Coronary artery (tissue), 2 donors: ENCODE results near the gene TOM1L2.
"Not testable (repeated sequence)": the region's sequence is repeated elsewhere in the genome, so short reads cannot be mapped to it uniquely, and the experiment has no call there.

Experiments
- DNase-seq: peaks from one replicate; pipeline ENCODE4 v3.0.0-alpha.2; 2017; ENCODE audit warnings: low spot score
- H3K27ac ChIP-seq, 2 donors: fragments of 200-600 bp; sonication (generic); one replicate each; pipeline ENCODE4 v1.5.1; 2016 to 2019
- H3K4me3 ChIP-seq: fragments of 200-600 bp; sonication (generic); 2 replicates; pipeline ENCODE4 v1.5.1; 2016; ENCODE audit warnings: mild to moderate bottlenecking, moderate library complexity
- TF ChIP-seq, protein P1 (sequence below): fragments of 200-600 bp; sonication (generic); IDR thresholded peaks from one replicate; pipeline ENCODE4 v1.5.1; 2019; ENCODE audit warnings: antibody characterized with exemption

The TOM1L2 gene

DNA sequence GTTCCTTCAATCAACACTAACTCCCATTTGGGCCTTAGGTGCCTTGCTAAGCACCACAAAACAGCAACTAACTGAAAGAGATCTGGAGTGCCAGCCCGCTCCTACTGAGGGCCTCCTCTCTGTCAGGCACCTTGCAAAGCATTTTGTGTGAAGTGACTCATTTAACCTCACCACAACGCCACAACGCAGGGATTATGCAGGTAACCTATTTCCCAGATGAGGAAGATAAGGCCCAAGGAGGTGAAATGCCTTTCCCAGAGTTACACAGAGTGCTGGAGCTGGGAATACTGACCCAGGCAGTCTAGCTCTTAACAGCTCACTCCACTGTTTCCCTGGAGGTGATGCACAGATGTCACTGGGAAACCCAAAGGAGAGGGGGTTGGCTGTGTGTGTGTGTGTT, 33.3 kb upstream of the TOM1L2 start:
- TF ChIP-seq, protein P1, sequence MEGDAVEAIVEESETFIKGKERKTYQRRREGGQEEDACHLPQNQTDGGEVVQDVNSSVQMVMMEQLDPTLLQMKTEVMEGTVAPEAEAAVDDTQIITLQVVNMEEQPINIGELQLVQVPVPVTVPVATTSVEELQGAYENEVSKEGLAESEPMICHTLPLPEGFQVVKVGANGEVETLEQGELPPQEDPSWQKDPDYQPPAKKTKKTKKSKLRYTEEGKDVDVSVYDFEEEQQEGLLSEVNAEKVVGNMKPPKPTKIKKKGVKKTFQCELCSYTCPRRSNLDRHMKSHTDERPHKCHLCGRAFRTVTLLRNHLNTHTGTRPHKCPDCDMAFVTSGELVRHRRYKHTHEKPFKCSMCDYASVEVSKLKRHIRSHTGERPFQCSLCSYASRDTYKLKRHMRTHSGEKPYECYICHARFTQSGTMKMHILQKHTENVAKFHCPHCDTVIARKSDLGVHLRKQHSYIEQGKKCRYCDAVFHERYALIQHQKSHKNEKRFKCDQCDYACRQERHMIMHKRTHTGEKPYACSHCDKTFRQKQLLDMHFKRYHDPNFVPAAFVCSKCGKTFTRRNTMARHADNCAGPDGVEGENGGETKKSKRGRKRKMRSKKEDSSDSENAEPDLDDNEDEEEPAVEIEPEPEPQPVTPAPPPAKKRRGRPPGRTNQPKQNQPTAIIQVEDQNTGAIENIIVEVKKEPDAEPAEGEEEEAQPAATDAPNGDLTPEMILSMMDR, result no peak
- Histone ChIP-seq H3K4me3 (no peak overlapping the region), H3K27ac (no peak overlapping the region)
- no peak for DNase-seq

DNA sequence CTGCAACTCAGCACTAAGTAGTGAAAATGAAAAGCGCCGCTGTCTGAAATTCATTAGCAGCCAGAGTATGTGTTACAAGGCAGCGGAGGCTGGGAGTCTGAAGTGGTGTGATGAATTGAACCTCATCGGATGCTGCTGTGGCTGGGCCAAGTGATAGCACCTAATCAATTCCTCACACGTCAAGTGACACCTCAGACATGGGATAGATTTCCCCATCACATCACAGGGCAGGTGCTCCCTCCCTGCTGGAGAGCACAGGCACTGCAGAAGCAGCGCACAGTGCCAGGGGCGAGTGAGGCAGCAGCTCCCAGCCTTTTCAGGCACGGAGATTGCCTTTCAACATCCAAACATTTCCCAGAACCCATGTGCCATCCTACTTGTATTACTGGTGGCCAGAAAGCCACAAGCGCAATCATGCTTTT, 32.7 kb upstream of the TOM1L2 start:
- Histone ChIP-seq H3K27ac (no peak overlapping the region), H3K4me3 (no peak overlapping the region)
- TF ChIP-seq, protein P1, result no peak
- no peak for DNase-seq

DNA sequence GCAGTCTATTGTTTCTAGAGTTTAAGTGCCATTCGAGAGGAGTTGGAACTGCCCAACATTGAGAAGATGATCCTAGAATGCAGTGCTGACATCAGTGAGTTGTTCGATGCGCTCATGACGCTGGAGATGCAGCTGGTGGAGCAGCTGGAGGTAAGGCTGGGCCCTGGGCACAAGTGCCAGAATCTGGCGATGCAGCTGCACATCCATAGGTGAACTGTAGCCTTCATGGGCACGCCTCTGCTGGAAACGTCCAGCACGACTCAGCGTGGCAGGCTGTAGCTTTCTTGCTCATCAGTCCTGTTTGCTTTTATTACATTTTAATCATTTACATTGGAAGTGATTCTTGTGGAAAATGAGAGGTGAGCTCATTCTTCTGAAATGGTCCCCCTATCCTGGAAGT, 32.1 kb upstream of the TOM1L2 start:
- DNase-seq, result no peak
- Histone ChIP-seq H3K4me3 (no peak overlapping the region), H3K27ac (no peak overlapping the region)
- TF ChIP-seq, protein P1, result no peak

DNA sequence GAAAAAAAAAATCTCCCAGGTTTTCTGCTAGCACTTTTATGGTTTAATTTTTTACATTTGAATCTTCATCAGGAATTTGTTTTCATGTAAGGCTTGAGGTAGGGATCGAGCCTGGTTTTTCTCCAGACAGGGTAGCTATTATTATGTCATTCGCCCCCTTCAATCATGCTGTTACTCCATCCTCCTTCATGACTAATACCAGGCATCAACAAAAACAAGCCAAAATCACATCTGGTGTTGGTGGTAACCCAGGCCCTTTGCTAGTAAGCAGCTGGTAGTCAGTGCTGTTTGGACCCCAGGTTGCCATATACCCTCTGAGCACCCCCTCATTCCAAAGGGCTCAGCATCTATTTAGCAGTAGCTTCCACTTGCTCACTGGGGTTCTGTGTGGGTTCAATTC, 30.0 kb upstream of the TOM1L2 start:
- DNase-seq, result no peak
- TF ChIP-seq, protein P1, result no peak
- Histone ChIP-seq H3K4me3 (no peak overlapping the region), H3K27ac (no peak overlapping the region)

DNA sequence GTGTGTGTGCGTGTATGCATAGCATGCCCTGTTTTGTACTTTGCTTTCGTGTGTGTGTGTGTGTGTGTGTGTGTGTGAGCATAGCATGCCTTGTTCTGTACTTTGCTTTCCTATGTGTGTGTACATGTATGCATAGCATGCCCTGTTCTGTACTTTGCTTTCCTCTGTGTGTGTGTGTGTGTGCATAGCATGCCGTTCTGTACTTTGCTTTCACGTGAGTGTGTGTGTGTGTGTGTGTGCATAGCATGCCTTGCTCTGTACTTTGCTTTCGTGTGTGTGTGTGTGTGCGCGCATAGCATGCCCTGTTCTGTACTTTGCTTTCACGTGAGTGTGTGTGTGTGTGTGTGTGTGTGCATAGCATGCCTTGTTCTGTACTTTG, 27.8 kb upstream of the TOM1L2 start:
- H3K4me3 ChIP-seq, result no peak overlapping the region
- H3K27ac ChIP-seq, result no peak overlapping the region
- TF ChIP-seq, protein P1, result no peak
- no peak for DNase-seq

DNA sequence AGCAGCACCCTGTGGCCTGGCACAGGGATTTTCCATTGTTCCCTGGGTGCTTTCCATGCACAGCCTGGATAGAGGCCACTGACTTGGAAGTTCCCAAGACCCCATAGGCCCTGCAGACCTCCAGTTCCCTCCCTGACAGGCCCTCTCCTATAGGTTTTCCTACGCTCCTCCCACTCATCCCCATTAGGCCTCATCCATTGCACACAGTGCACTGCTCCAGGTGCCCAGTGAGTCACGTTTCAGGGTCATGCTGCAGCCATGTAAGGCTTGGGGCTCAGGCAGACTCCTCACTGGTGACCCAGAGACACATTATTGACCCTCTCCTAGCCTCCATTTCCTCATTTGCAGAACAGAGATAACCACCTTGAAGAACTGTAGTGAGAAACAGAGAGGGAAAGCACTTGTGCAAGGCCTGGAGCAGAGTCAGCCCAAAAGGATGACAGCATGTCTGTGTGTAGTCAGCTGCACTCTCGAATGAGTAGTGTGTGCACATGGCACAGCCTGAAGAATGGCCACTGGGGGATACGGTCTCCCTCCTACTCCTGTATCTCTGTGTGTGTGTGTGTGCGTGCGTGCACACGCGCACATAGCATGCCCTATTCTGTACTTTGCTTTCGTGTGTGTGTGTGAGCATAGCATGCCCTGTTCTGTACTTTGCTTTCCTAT, 27.3 kb upstream of the TOM1L2 start:
- Histone ChIP-seq H3K27ac (no peak overlapping the region), H3K4me3 (no peak overlapping the region)
- TF ChIP-seq, protein P1, result no peak
- no peak for DNase-seq

DNA sequence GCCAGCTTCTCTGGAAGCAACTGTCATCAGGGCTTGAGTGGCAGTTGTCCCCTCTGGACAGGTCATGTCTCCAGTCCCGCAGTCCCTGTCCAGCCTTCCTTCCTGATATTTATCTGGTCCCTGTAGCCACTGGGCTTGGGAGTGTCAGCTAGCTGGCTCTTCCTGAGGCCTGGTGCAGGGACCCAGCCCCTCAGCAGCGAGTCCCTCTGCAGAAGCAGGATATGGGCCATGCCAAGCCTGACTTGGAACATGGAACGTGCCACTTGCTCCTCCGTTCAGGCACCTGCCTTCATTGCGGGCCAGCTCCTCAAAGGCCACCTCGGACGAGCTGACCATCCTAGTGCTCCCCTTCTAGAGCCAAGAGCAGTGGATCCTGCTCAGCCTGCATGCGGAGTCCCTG, 26.7 kb upstream of the TOM1L2 start:
- Histone ChIP-seq H3K4me3 (no peak overlapping the region), H3K27ac (no peak overlapping the region)
- TF ChIP-seq, protein P1, result no peak
- DNase-seq, result no peak

DNA sequence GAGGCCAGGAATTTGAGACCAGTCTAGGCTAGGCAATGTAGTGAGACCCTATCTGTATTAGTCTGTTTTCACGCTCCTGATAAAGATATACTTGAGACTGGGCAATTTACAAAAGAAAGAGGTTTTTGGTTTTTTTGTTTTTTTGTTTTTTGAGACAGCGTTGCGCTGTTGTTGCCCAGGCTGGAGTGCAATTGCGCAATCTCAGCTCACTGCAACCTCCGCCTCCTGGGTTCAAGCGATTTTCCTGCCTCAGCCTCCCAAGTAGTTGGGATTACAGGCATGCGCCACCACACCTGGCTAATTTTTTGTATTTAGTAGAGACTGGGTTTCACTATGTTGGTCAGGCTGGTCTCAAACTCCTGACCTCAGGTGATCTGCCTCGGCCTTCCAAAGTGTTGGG, 23.7 kb upstream of the TOM1L2 start:
- DNase-seq, H3K4me3 ChIP-seq, H3K27ac ChIP-seq: not testable (repeated sequence)
